Measurements from ENCODE around the gene RTL9.

GRCh38 chrX:110399966-110400365, 41.3 kb downstream of the RTL9 start:
- TF ChIP-seq, protein P1, sequence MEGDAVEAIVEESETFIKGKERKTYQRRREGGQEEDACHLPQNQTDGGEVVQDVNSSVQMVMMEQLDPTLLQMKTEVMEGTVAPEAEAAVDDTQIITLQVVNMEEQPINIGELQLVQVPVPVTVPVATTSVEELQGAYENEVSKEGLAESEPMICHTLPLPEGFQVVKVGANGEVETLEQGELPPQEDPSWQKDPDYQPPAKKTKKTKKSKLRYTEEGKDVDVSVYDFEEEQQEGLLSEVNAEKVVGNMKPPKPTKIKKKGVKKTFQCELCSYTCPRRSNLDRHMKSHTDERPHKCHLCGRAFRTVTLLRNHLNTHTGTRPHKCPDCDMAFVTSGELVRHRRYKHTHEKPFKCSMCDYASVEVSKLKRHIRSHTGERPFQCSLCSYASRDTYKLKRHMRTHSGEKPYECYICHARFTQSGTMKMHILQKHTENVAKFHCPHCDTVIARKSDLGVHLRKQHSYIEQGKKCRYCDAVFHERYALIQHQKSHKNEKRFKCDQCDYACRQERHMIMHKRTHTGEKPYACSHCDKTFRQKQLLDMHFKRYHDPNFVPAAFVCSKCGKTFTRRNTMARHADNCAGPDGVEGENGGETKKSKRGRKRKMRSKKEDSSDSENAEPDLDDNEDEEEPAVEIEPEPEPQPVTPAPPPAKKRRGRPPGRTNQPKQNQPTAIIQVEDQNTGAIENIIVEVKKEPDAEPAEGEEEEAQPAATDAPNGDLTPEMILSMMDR (IDR thresholded peaks at IDR 0.05) = no peak
- TF ChIP-seq REST (IDR thresholded peaks at IDR 0.05; ENCODE audit: insufficient read depth in 1 of 2, low read depth in 2 of 2, low read length in 1 of 2) (no peak), POLR2AphosphoS5 (IDR thresholded peaks at IDR 0.05; ENCODE audit: low read depth, low read length) (no peak), SIN3A (IDR thresholded peaks at IDR 0.05; ENCODE audit: borderline replicate concordance, insufficient read depth, low read depth, low read length) (no peak), TCF7L2 (IDR thresholded peaks at IDR 0.05; ENCODE audit: low read depth, low read length) (no peak)
